Neural cell (in vitro differentiated cells): ENCODE data around the gene PDE6G. TPM values are rescaled to one million over a fixed set of nuclear protein-coding genes. Genes with fewer than 3 reads are reported as not detected.

ENCODE experiments used
- H2AFZ ChIP-seq: fragments of 200-600, 300-800 bp; sonication (generic), shearing (Covaris generic); 2 replicates; pipeline ENCODE4 v1.6.0; 2014; ENCODE audit warnings: low read depth, mild to moderate bottlenecking, antibody characterized with exemption, low read length, moderate library complexity
- H3F3A ChIP-seq: fragments of 200-600 bp; shearing (Covaris generic); 2 replicates; pipeline ENCODE4 v1.6.1; 2016; ENCODE audit warnings: mild to moderate bottlenecking, moderate library complexity, mixed read lengths, antibody characterized with exemption, low read length; ENCODE audit not compliant: insufficient read depth, poor library complexity, severe bottlenecking
- H3K27ac ChIP-seq: fragments of 200-600, 300-800 bp; sonication (generic), shearing (Covaris generic); 2 replicates; pipeline ENCODE4 v1.5.1; 2014; ENCODE audit warnings: mild to moderate bottlenecking, low read length, moderate library complexity
- H3K27me3 ChIP-seq: fragments of 300-800, 200-600 bp; sonication (generic), shearing (Covaris generic); 2 replicates; pipeline ENCODE4 v1.6.0; 2014; ENCODE audit warnings: mild to moderate bottlenecking, low read depth, low read length, moderate library complexity; ENCODE audit not compliant: insufficient read depth
- H3K36me3 ChIP-seq: fragments of 300-800, 200-600 bp; sonication (generic), shearing (Covaris generic); 2 replicates; pipeline ENCODE4 v1.5.1; 2014; ENCODE audit warnings: mild to moderate bottlenecking, antibody characterized with exemption, low read length, moderate library complexity; ENCODE audit not compliant: insufficient read depth
- H3K4me2 ChIP-seq: fragments of 300-800, 200-600 bp; sonication (generic), shearing (Covaris generic); 2 replicates; pipeline ENCODE4 v1.6.0; 2014; ENCODE audit warnings: mild to moderate bottlenecking, low read length
- H3K4me3 ChIP-seq: fragments of 300-800, 200-600 bp; sonication (generic), shearing (Covaris generic); 2 replicates; pipeline ENCODE4 v1.5.1; 2014; ENCODE audit warnings: mild to moderate bottlenecking, low read length, moderate library complexity
- H3K79me2 ChIP-seq: fragments of 200-600 bp; shearing (Covaris generic); replicated peaks from 2 replicates; pipeline ENCODE4 v1.6.0; 2014; ENCODE audit warnings: mild to moderate bottlenecking, low read length, moderate library complexity; ENCODE audit not compliant: insufficient read depth
- H3K9ac ChIP-seq: fragments of 300-800, 200-600 bp; sonication (generic), shearing (Covaris generic); 2 replicates; pipeline ENCODE4 v1.6.1; 2016; ENCODE audit warnings: mild to moderate bottlenecking, low read length, mixed read lengths
- H3K9me2 ChIP-seq: fragments of 200-600 bp; shearing (Covaris generic); 2 replicates; pipeline ENCODE4 v1.6.1; 2016; ENCODE audit warnings: mild to moderate bottlenecking, low read length, mixed read lengths; ENCODE audit not compliant: insufficient read depth
- H3K9me3 ChIP-seq: fragments of 200-600, 300-800 bp; sonication (generic), shearing (Covaris generic); 2 replicates; pipeline ENCODE4 v1.6.1; 2016; ENCODE audit warnings: mild to moderate bottlenecking, mixed run types, low read length, moderate library complexity, mixed read lengths
- H4K20me1 ChIP-seq: fragments of 200-600 bp; shearing (Covaris generic); 2 replicates; pipeline ENCODE4 v1.6.1; 2016; ENCODE audit warnings: mild to moderate bottlenecking, mixed run types; ENCODE audit not compliant: insufficient read depth
- EP300 ChIP-seq: fragments of 450-650 bp; conservative IDR thresholded peaks from 2 replicates; pipeline ENCODE4 v1.6.1; 2014; ENCODE audit warnings: antibody characterized with exemption, mild to moderate bottlenecking, moderate library complexity; ENCODE audit not compliant: poor library complexity, severe bottlenecking
- EZH2 ChIP-seq: fragments of 200-600, 300-800 bp; shearing (Covaris generic), sonication (generic); IDR thresholded peaks from 2 replicates; pipeline ENCODE4 v1.6.1; 2014; ENCODE audit warnings: antibody characterized with exemption, low read length, borderline replicate concordance, mild to moderate bottlenecking; ENCODE audit not compliant: insufficient read depth, poor library complexity, severe bottlenecking
- MXI1 ChIP-seq: fragments of 450-650 bp; conservative IDR thresholded peaks from 2 replicates; pipeline ENCODE4 v1.6.1; 2014; ENCODE audit warnings: antibody characterized with exemption, mild to moderate bottlenecking; ENCODE audit not compliant: poor library complexity, severe bottlenecking
- POLR2AphosphoS5 ChIP-seq: IDR thresholded peaks from 2 replicates; pipeline ENCODE4 v1.6.1; 2012
- RAD21 ChIP-seq: fragments of 450-650 bp; conservative IDR thresholded peaks from 2 replicates; pipeline ENCODE4 v1.6.1; 2014; ENCODE audit warnings: antibody characterized with exemption, mild to moderate bottlenecking, moderate library complexity
- SMC3 ChIP-seq: fragments of 450-650 bp; conservative IDR thresholded peaks from 2 replicates; pipeline ENCODE4 v1.6.1; 2014; ENCODE audit warnings: antibody characterized with exemption, mild to moderate bottlenecking, moderate library complexity; ENCODE audit not compliant: poor library complexity
- TAF1 ChIP-seq: IDR thresholded peaks from 2 replicates; pipeline ENCODE4 v1.6.1; 2012; ENCODE audit warnings: low read depth
- polyA plus RNA-seq: library from polyadenylated mRNA; depleted of rRNA; stranded (reverse); fragments of >200 nt; gene quantifications from 2 replicates; pipeline ENCODE4 v1.2.3, GENCODE V29; 2014
- TF ChIP-seq, protein P1 (sequence below): fragments of 450-650 bp; IDR thresholded peaks from 2 replicates; pipeline ENCODE4 v1.5.1; 2014; ENCODE audit warnings: antibody characterized with exemption, mild to moderate bottlenecking, moderate library complexity; ENCODE audit not compliant: poor library complexity, severe bottlenecking
- TF ChIP-seq, protein P2 (sequence below): IDR thresholded peaks from 2 replicates; pipeline ENCODE4 v1.6.1; 2012; ENCODE audit warnings: borderline replicate concordance

PDE6G gene
- polyA plus RNA-seq, 1 donor from 2014 or later: not detected

DNA sequence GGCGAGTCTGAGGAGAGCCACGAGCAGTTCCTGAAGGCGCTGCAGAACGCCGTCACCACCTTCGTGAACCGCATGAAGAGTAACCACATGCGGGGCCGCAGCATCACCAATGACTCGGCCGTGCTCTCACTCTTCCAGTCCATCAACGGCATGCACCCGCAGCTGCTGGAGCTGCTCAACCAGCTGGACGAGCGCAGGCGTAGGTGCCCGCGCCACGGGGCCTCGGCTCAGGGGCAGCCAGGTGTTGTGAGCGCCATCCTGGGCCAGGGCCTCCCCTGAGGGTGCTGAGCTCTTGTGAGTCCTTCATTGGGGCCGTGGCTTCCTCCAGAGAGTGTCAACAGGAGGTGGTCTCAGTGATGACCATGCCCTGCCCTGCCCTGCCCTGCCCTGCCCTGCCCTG is 39.5 kb upstream of the PDE6G start:
- Histone ChIP-seq H3K27ac (no peak overlapping the region), H3K4me2 (no peak overlapping the region), H3K9me3 (no peaks in the 10 kb centered on the region), H3F3A (no peaks in the 10 kb centered on the region), H3K36me3 (peaks cover 5% of the 10 kb centered on the region), H3K9me2 (no peaks in the 10 kb centered on the region), H3K79me2 (no peaks in the 10 kb centered on the region), H3K4me3 (no peak overlapping the region), H3K27me3 (no peaks in the 10 kb centered on the region), H4K20me1 (no peaks in the 10 kb centered on the region), H3K9ac (no peak overlapping the region), H2AFZ (no peak overlapping the region)
- TF ChIP-seq SMC3 (no peak), EZH2 (no peak), POLR2AphosphoS5 (no peak), EP300 (no peak), MXI1 (no peak), TAF1 (no peak), RAD21 (no peak)
- TF ChIP-seq, protein P1, sequence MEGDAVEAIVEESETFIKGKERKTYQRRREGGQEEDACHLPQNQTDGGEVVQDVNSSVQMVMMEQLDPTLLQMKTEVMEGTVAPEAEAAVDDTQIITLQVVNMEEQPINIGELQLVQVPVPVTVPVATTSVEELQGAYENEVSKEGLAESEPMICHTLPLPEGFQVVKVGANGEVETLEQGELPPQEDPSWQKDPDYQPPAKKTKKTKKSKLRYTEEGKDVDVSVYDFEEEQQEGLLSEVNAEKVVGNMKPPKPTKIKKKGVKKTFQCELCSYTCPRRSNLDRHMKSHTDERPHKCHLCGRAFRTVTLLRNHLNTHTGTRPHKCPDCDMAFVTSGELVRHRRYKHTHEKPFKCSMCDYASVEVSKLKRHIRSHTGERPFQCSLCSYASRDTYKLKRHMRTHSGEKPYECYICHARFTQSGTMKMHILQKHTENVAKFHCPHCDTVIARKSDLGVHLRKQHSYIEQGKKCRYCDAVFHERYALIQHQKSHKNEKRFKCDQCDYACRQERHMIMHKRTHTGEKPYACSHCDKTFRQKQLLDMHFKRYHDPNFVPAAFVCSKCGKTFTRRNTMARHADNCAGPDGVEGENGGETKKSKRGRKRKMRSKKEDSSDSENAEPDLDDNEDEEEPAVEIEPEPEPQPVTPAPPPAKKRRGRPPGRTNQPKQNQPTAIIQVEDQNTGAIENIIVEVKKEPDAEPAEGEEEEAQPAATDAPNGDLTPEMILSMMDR: no peak
- TF ChIP-seq, protein P2, sequence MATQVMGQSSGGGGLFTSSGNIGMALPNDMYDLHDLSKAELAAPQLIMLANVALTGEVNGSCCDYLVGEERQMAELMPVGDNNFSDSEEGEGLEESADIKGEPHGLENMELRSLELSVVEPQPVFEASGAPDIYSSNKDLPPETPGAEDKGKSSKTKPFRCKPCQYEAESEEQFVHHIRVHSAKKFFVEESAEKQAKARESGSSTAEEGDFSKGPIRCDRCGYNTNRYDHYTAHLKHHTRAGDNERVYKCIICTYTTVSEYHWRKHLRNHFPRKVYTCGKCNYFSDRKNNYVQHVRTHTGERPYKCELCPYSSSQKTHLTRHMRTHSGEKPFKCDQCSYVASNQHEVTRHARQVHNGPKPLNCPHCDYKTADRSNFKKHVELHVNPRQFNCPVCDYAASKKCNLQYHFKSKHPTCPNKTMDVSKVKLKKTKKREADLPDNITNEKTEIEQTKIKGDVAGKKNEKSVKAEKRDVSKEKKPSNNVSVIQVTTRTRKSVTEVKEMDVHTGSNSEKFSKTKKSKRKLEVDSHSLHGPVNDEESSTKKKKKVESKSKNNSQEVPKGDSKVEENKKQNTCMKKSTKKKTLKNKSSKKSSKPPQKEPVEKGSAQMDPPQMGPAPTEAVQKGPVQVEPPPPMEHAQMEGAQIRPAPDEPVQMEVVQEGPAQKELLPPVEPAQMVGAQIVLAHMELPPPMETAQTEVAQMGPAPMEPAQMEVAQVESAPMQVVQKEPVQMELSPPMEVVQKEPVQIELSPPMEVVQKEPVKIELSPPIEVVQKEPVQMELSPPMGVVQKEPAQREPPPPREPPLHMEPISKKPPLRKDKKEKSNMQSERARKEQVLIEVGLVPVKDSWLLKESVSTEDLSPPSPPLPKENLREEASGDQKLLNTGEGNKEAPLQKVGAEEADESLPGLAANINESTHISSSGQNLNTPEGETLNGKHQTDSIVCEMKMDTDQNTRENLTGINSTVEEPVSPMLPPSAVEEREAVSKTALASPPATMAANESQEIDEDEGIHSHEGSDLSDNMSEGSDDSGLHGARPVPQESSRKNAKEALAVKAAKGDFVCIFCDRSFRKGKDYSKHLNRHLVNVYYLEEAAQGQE: no peak

DNA sequence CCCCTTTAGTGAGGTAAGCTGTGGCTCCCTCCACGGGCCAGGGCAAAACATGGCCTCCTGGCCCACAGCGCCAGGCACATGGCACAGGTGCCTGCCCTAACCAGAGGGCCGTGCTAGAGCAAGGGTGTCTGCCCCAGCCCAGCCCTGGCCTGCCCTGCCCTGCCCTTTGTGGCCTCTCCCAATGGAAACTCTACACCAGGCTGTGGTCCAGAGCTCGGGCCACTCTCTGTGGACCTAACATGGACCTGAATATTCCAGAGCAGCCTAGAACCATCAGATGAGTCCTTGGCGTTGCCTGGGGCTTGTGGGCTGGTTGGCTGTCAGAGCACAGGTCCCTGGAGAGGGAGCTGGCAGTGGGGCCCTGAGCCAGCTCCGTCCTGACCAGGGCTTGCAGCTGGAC is 38.9 kb upstream of the PDE6G start:
- Histone ChIP-seq H4K20me1 (no peaks in the 10 kb centered on the region), H3K9me2 (no peaks in the 10 kb centered on the region), H3K27ac (no peak overlapping the region), H3K36me3 (peaks cover 5% of the 10 kb centered on the region), H3K79me2 (no peaks in the 10 kb centered on the region), H3F3A (no peaks in the 10 kb centered on the region), H3K9me3 (no peaks in the 10 kb centered on the region), H2AFZ (no peak overlapping the region), H3K4me2 (no peak overlapping the region), H3K9ac (no peak overlapping the region), H3K4me3 (no peak overlapping the region), H3K27me3 (no peaks in the 10 kb centered on the region)
- no peak for TF ChIP-seq POLR2AphosphoS5
- TF ChIP-seq SMC3: no peak
- TF ChIP-seq, protein P2: no peak
- no peak for TF ChIP-seq EZH2
- TF ChIP-seq RAD21: no peak
- TF ChIP-seq TAF1: no peak
- TF ChIP-seq EP300: no peak
- TF ChIP-seq, protein P1: no peak
- TF ChIP-seq MXI1: no peak
